NCI-H2196 (cell line): Measurements from ENCODE around the gene AACS.
"Not testable (repeated sequence)": the region's sequence is repeated elsewhere in the genome, so short reads cannot be mapped to it uniquely, and the experiment has no call there.

Experiments used
- DNase-seq: peaks from one replicate; lab custom pipeline; 2025; ENCODE audit not compliant: unreplicated experiment; lab: John Stamatoyannopoulos, UW

The AACS gene, protein sequence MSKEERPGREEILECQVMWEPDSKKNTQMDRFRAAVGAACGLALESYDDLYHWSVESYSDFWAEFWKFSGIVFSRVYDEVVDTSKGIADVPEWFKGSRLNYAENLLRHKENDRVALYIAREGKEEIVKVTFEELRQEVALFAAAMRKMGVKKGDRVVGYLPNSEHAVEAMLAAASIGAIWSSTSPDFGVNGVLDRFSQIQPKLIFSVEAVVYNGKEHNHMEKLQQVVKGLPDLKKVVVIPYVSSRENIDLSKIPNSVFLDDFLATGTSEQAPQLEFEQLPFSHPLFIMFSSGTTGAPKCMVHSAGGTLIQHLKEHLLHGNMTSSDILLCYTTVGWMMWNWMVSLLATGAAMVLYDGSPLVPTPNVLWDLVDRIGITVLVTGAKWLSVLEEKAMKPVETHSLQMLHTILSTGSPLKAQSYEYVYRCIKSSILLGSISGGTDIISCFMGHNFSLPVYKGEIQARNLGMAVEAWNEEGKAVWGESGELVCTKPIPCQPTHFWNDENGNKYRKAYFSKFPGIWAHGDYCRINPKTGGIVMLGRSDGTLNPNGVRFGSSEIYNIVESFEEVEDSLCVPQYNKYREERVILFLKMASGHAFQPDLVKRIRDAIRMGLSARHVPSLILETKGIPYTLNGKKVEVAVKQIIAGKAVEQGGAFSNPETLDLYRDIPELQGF

DNA sequence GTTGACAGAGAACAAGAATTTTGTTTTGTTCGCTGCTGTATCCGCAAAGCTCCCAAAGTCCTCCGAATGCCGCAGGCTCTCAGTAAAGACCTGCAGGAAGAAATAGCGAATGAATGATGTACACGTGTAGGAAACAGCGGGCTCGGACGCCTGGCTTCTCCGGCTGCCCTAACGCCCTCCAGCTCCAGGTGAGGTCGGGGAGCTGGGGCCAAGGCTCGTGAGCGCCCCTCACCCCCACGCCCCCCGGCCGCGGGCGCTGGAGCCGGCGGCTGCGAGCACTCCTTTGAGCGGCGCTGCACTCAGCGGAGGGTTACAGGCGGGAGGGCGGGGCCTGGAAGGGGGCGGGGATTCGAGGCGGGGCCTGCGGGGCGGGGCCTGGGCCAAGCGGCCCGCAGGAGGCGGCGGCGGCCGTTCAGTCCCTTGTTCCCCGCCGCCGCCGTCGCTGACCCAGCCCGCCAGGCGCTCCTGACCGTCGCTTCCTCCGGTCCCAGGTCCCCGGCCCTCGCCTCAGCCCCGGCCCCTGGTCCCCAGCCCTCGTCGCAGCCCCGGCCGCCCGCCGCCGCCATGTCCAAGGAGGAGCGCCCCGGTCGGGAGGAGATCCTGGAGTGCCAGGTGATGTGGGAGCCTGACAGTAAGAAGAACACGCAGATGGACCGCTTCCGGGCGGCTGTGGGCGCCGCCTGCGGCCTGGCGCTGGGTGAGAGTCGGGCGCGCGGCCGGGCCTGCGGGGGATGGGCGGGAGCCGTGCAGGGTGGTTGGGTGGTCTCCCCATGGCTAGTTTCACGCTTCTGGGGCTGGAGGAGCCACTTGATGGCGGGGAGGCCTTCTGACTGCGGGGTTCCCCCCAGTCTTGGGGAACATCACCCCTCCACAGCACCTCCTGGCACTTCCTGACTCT, at the start of gene AACS:
AACS (plus strand) TSS at position 415 of the 898 bp plus-strand sequence; CDS start at position 565, 150 bp downstream.
- peak; percentile 68 for DNase-seq

GRCh38 chr12:125015680-125016310, 49.4 kb upstream of the AACS start:
- no peak for DNase-seq

DNA sequence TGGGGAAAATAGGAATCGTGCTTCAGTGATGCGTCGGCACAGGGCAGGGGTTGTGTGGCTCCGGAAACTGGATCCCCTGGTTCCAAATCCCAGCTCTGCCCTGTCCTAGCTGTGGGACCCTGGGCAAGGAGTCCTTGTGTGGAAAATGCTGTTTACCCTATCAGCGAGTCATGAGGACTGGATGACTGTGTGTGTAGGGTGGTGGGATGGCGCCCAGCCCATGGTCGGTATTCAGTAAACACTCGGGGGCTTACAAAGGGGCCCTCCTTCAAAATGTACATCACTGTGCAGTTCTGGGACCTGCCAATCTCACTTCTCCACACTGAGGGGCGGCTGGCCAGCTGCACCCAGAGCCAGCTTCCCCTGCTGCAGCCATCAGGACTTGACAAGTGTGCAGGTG, 47.4 kb upstream of the AACS start:
- DNase-seq = no peak

GRCh38 chr12:125018356-125018755, 46.9 kb upstream of the AACS start:
- DNase-seq = no peak

DNA sequence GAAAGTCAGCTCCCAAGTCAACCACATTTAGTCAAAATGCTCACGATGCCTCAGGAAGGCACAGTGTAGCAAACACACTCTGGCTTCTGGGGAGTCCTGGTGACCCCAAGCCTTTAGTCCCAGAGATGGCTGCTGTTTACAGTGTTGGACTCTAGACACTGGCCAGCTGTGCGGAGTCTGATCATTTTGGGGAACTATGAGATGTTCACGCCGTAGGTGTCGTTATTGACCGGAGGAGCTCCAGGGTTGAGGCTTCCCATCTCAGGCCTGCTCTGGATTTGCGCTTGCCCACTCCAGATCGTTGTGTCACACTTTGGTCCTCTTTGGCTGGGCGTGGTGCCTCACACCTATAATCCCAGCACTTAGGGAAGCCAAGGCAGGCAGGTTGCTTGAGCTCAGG, 44.1 kb upstream of the AACS start:
- no peak for DNase-seq

GRCh38 chr12:125021771-125022170, 43.5 kb upstream of the AACS start:
- DNase-seq = no peak

GRCh38 chr12:125023065-125023464, 42.2 kb upstream of the AACS start:
- DNase-seq = no peak

GRCh38 chr12:125024949-125025563, 40.2 kb upstream of the AACS start:
- DNase-seq = no peak

DNA sequence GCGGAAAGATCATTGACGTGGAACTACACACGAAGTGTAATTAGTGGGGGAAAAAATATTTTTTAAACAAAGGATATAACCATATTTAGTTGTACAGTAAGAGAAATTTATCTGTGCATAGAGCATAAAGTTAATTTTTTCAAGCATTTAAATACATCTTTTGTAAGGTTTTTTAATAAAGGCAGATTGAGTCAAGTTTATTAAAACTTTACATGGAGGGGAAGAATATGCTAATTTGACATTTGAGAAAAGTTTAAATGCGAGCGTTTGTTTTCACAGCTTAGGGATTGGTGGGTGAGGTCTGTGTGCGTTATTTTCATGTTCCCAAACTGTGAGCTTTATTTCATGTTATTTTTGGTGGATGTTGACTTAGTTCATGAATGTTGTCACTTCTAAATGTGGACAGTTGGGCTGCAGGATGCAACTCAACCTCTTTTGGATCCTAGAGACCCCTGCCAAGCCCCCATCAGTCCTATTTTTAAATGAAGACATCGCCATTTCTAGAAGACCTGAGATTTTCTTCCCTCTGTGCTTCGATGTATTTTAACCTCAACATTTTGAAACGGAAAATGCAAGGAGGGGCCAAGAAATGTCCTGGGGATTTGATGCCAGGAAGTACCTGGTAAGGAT, 39.5 kb upstream of the AACS start:
- no peak for DNase-seq

DNA sequence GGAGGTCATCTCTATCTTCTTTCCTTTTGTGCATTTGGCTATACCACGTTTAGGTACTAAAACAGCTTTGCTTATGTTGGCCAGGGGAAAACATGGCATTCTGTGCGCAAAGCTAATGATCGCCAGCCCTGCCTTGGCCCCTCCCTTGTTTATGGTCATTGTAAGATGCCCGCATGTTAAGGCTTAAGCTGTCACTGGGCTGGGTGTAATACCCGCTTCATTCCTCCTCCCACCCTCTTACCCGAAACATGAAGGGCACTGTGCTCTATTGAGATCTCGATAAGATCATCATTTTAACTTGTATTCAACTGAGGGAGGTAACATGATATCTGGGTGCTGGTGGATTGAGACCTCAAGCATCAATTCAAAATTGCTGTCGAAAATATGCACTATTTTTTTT, 37.1 kb upstream of the AACS start:
- DNase-seq = no peak

- DNase-seq = no peak
Observed at GRCh38 chr12:125029761-125030358, 35.4 kb upstream of the AACS start.

- not testable (repeated sequence) for DNase-seq
Observed at GRCh38 chr12:125031471-125031870, 33.8 kb upstream of the AACS start.

DNA sequence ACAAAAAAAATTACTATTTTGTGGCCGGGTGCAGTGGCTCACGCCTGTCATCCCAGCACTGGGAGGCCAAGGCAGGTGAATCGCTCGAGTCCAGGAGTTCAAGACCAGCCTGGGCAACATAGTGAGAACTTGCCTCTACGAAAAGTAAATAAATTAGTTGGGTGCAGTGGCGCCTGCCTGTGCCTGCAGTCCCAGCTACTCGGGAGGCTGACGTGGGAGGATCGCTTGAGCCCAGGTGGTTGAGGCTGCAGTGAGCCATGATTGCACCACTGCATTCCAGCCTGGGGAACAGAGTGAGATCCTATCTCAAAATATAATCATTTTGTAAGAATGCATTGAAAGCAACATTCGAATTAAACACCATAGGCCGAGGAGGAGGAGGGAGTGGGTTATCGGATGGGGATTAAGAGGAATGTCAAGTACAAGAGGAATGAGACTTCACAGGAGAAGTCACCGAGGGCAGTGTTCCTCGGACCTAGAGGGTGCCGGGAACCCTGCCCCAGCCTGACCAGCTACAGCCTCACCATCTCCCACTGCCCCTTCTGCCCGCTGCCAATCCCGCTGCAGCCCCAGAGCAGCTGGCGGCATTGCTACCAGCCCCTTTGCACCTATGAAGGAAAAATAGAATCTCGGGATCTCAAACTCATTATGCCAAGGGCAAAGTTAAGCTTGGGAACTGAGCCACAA, 32.6 kb upstream of the AACS start:
- no peak for DNase-seq

GRCh38 chr12:125033288-125033687, 31.9 kb upstream of the AACS start:
- no peak for DNase-seq

- DNase-seq = no peak
Observed at GRCh38 chr12:125038976-125039625, 26.1 kb upstream of the AACS start.

GRCh38 chr12:125049093-125049458, 16.2 kb upstream of the AACS start:
- DNase-seq = no peak

GRCh38 chr12:125050446-125050845, 14.8 kb upstream of the AACS start:
- DNase-seq = no peak

DNA sequence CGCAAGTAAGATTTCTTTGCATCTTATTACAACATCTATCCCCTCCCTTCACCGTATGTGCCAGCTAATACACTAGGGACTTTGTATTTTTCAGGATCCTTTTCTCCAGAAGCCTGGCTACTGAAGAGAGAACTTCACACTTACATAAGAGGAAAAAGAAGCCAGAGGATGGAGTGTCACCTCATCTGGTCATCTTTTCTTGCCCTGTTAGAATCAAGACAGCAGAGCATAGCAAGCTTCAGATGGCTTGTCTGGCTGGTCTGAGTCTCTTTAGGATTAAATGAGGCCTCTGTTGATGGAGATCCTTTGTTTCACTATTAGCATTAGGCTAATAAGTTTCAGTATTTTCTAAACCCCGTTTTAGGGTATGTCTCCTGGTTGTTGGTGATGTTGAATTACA, 14.4 kb upstream of the AACS start:
- no peak for DNase-seq

GRCh38 chr12:125053821-125054220, 11.4 kb upstream of the AACS start:
- DNase-seq = no peak
